K562 (cell line): Measurements from ENCODE around the gene ASPDH. TPM values are rescaled to one million over a fixed set of nuclear protein-coding genes. Genes with fewer than 3 reads are reported as not detected.

Source experiments
- CREB1 ChIP-seq, 2 experiments: sonication (generic) in 1 of 2; formaldehyde crosslinking in 1 of 2; IDR thresholded peaks; 2 replicates each; pipeline versions ENCODE4 v1.6.1 to v1.8.0; 2012 to 2022; ENCODE audit warnings: inconsistent platforms in 1 of 2, mild to moderate bottlenecking in 1 of 2, missing genetic modification reagents in 1 of 2, moderate library complexity in 1 of 2
- JUND ChIP-seq, 2 experiments: IDR thresholded peaks; 2 replicates in 1 of 2; 3 replicates in 1 of 2; pipeline ENCODE4 v1.6.1; 2011; ENCODE audit warnings: borderline replicate concordance in 2 of 2, low read depth in 2 of 2, low read length in 2 of 2, improper control_type of control experiment in 1 of 2, missing biosample characterization in 1 of 2, missing genetic modification characterization in 1 of 2, missing genetic modification reagents in 1 of 2
- KDM1A ChIP-seq, 2 experiments: fragments of 450-650 bp; IDR thresholded peaks; 2 replicates each; pipeline ENCODE4 v1.6.1; 2016; ENCODE audit warnings: mild to moderate bottlenecking in 2 of 2
- KLF13 ChIP-seq: fragments of 450-650 bp; IDR thresholded peaks from 2 replicates; pipeline ENCODE4 v1.6.1; 2016; ENCODE audit warnings: missing genetic modification characterization, low read depth, mild to moderate bottlenecking, missing compliant biosample characterization, moderate library complexity, borderline replicate concordance
- NFRKB ChIP-seq: fragments of 450-650 bp; IDR thresholded peaks from 2 replicates; pipeline ENCODE4 v1.6.1; 2016; ENCODE audit warnings: low read depth
- NR1H2 ChIP-seq: sonication (generic); formaldehyde crosslinking; IDR thresholded peaks from 2 replicates; pipeline ENCODE4 v1.4.0; 2020; ENCODE audit warnings: mild to moderate bottlenecking, missing genetic modification reagents
- NRF1 ChIP-seq, 2 experiments: fragments of 450-650 bp; IDR thresholded peaks in 1 of 2; conservative IDR thresholded peaks in 1 of 2; 2 replicates each; pipeline ENCODE4 v1.6.1; 2014; ENCODE audit warnings: mild to moderate bottlenecking in 2 of 2
- POLR2A ChIP-seq: fragments of 450-650 bp; conservative IDR thresholded peaks from 2 replicates; pipeline ENCODE4 v1.6.1; 2016
- RBM17 ChIP-seq: fragments of 200-400 bp; formaldehyde crosslinking; IDR thresholded peaks from 2 replicates; pipeline ENCODE4 v1.6.1; 2017; ENCODE audit warnings: low read depth, mild to moderate bottlenecking, low read length, borderline replicate concordance
- RBM25 ChIP-seq: fragments of 200-400 bp; formaldehyde crosslinking; IDR thresholded peaks from 2 replicates; pipeline ENCODE4 v1.6.1; 2018; ENCODE audit warnings: low read length, low read depth, moderate library complexity; ENCODE audit not compliant: severe bottlenecking
- TAF15 ChIP-seq: fragments of 200-400 bp; formaldehyde crosslinking; IDR thresholded peaks from 2 replicates; pipeline ENCODE4 v1.6.1; 2017; ENCODE audit warnings: mild to moderate bottlenecking, low read depth, low read length, moderate library complexity
- TBL1XR1 ChIP-seq, 2 experiments: IDR thresholded peaks; 2 replicates each; pipeline ENCODE4 v1.6.1; 2012; ENCODE audit warnings: improper control_type of control experiment in 2 of 2, low read length in 2 of 2, mild to moderate bottlenecking in 1 of 2
- YBX1 ChIP-seq: fragments of 450-650 bp; IDR thresholded peaks from 2 replicates; pipeline ENCODE4 v1.7.1; 2016; ENCODE audit warnings: mild to moderate bottlenecking
- ZBTB12 ChIP-seq: fragments of 250-450 bp; sonication (Bioruptor Pico); IDR thresholded peaks from 2 replicates; pipeline ENCODE4 v1.4.0; 2020
- ZFP36 ChIP-seq: fragments of 150-350 bp; IDR thresholded peaks from 2 replicates; pipeline ENCODE4 v1.6.1; 2018; ENCODE audit warnings: low read length, low read depth; ENCODE audit not compliant: partially characterized antibody
- ZFP91 ChIP-seq: sonication (generic); formaldehyde crosslinking; IDR thresholded peaks from 2 replicates; pipeline ENCODE4 v1.8.0; 2022; ENCODE audit warnings: mild to moderate bottlenecking, missing genetic modification reagents
- ZKSCAN3 ChIP-seq: fragments of 250-450 bp; sonication (Bioruptor Pico); IDR thresholded peaks from 2 replicates; pipeline ENCODE4 v1.4.0; 2020
- polyA plus RNA-seq, 8 experiments: library from polyadenylated mRNA; depleted of rRNA in 4 of 8; stranded (reverse) in 5 of 8; unstranded in 3 of 8; fragments of >200 nt; fragmentation: Nextera tagmentation in 2 of 8; fragmentation: Illumina TruSeq in 1 of 8; extraction: Ambion mirVana in 2 of 8; extraction: Trizol in 1 of 8; gene quantifications; 2 replicates each; pipeline versions ENCODE4 v1.2.1 to v1.2.3, GENCODE V29; 2011 to 2014; ENCODE audit warnings: inconsistent platforms in 1 of 8, missing spikeins in 1 of 8
- total RNA-seq, 7 experiments: library from RNA; depleted of rRNA in 6 of 7; stranded (reverse); fragments of >200 nt in 6 of 7; fragmentation: Illumina TruSeq in 2 of 7; extraction: Trizol in 2 of 7; gene quantifications; 2 replicates each; pipeline versions ENCODE4 v1.2.1 to v1.2.3, GENCODE V29; 2011 to 2021; ENCODE audit warnings: low replicate concordance in 1 of 7
- TF ChIP-seq, protein P1 (sequence below): fragments of 250-450 bp; sonication (Bioruptor Pico); IDR thresholded peaks from 2 replicates; pipeline ENCODE4 v1.8.0; 2021; ENCODE audit warnings: borderline replicate concordance, mild to moderate bottlenecking, moderate library complexity; ENCODE audit not compliant: poor library complexity, severe bottlenecking
- TF ChIP-seq, protein P2 (sequence below): fragments of 250-450 bp; sonication (Bioruptor Pico); IDR thresholded peaks from 2 replicates; pipeline ENCODE4 v1.4.0; 2020

ASPDH gene
- total and polyA plus RNA-seq, 9 of the 15 experiments (the other 6 are each of a cell fraction or from before 2014, with no cell fraction given): not detected

- no peak for TF ChIP-seq ZFP91
- TF ChIP-seq NR1H2 (CRISPR knock-in tag): no peak
- no peak for TF ChIP-seq POLR2A
- no peak for TF ChIP-seq ZKSCAN3 (CRISPR knock-in tag)
- no peak for TF ChIP-seq TBL1XR1 (IDR thresholded peaks at IDR 0.05; ENCODE audit: low read length in 2 of 2)
- no peak for TF ChIP-seq ZBTB12
- no peak for TF ChIP-seq KLF13 (tag)
- TF ChIP-seq YBX1: no peak
- TF ChIP-seq NFRKB: no peak
- no peak for TF ChIP-seq CREB1 (IDR thresholded peaks at IDR 0.05)
- TF ChIP-seq CREB1 (CRISPR knock-in tag; IDR thresholded peaks at IDR 0.05): no peak
- TF ChIP-seq JUND (IDR thresholded peaks at IDR 0.05; ENCODE audit: borderline replicate concordance, low read depth, low read length): no peak
- no peak for TF ChIP-seq JUND (tag; IDR thresholded peaks at IDR 0.05; ENCODE audit: borderline replicate concordance, low read depth, low read length)
- TF ChIP-seq TAF15: no peak
- no peak for TF ChIP-seq ZFP36
- peak; percentile 55 for TF ChIP-seq RBM25
- TF ChIP-seq, protein P1, sequence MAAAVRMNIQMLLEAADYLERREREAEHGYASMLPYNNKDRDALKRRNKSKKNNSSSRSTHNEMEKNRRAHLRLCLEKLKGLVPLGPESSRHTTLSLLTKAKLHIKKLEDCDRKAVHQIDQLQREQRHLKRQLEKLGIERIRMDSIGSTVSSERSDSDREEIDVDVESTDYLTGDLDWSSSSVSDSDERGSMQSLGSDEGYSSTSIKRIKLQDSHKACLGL: no peak
- TF ChIP-seq NRF1 (conservative IDR thresholded peaks at IDR 0.05 in 1 of 2, IDR thresholded peaks at IDR 0.05 in 1 of 2): no peak
- TF ChIP-seq, protein P2, sequence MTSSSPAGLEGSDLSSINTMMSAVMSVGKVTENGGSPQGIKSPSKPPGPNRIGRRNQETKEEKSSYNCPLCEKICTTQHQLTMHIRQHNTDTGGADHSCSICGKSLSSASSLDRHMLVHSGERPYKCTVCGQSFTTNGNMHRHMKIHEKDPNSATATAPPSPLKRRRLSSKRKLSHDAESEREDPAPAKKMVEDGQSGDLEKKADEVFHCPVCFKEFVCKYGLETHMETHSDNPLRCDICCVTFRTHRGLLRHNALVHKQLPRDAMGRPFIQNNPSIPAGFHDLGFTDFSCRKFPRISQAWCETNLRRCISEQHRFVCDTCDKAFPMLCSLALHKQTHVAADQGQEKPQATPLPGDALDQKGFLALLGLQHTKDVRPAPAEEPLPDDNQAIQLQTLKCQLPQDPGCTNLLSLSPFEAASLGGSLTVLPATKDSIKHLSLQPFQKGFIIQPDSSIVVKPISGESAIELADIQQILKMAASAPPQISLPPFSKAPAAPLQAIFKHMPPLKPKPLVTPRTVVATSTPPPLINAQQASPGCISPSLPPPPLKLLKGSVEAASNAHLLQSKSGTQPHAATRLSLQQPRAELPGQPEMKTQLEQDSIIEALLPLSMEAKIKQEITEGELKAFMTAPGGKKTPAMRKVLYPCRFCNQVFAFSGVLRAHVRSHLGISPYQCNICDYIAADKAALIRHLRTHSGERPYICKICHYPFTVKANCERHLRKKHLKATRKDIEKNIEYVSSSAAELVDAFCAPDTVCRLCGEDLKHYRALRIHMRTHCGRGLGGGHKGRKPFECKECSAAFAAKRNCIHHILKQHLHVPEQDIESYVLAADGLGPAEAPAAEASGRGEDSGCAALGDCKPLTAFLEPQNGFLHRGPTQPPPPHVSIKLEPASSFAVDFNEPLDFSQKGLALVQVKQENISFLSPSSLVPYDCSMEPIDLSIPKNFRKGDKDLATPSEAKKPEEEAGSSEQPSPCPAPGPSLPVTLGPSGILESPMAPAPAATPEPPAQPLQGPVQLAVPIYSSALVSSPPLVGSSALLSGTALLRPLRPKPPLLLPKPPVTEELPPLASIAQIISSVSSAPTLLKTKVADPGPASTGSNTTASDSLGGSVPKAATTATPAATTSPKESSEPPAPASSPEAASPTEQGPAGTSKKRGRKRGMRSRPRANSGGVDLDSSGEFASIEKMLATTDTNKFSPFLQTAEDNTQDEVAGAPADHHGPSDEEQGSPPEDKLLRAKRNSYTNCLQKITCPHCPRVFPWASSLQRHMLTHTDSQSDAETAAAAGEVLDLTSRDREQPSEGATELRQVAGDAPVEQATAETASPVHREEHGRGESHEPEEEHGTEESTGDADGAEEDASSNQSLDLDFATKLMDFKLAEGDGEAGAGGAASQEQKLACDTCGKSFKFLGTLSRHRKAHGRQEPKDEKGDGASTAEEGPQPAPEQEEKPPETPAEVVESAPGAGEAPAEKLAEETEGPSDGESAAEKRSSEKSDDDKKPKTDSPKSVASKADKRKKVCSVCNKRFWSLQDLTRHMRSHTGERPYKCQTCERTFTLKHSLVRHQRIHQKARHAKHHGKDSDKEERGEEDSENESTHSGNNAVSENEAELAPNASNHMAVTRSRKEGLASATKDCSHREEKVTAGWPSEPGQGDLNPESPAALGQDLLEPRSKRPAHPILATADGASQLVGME (CRISPR knock-in tag): no peak
- no peak for TF ChIP-seq RBM17
- peak; percentile 32 to 70; a peak in 2 of 4 replicates for TF ChIP-seq KDM1A (IDR thresholded peaks at IDR 0.05)
Observed at GRCh38 chr19:50553134-50553703, 39.5 kb upstream of the ASPDH start (continued).
